C4-2B (cell line): ENCODE data around the gene OTOP2.

Experiments used
- CTCF ChIP-seq: fragments of 450-650 bp; conservative IDR thresholded peaks from 2 replicates; pipeline ENCODE4 v1.5.1; 2017; ENCODE audit warnings: mild to moderate bottlenecking
- ZFX ChIP-seq: fragments of 450-650 bp; IDR thresholded peaks from 2 replicates; pipeline ENCODE4 v1.6.1; 2017

- no peak for TF ChIP-seq CTCF
- no peak for TF ChIP-seq ZFX
Measured at GRCh38 chr17:74943808-74944522, 19.9 kb downstream of the OTOP2 start.
